Stimulated activated CD4-positive, alpha-beta T cell treated with anti-CD3 and anti-CD28 coated beads, Interleukin-12 subunit alpha, Interleukin-12 subunit beta, amount 100 ng/mL, for 24 hours (primary cell): Measurements from ENCODE around the gene BTC.
"Not testable (repeated sequence)": the region's sequence is repeated elsewhere in the genome, so short reads cannot be mapped to it uniquely, and the experiment has no call there.

Experiments used
- DNase-seq, 2 experiments: peaks; one replicate each; pipeline ENCODE4 v3.0.0-alpha.2; 2020; ENCODE audit warnings: low read depth in 2 of 2

BTC gene

GRCh38 chr4:74794382-74795010, at the start of gene BTC:
Gene BTC, minus strand, starts transcription at chr4:74794523. Its CDS starts 198 bp downstream, at chr4:74794325.
- DNase-seq: no peak

GRCh38 chr4:74840936-74841509, 46.7 kb upstream of the BTC start:
- no peak for DNase-seq

GRCh38 chr4:74838746-74839370, 44.5 kb upstream of the BTC start:
- DNase-seq: no peak

- no peak for DNase-seq
Observed at GRCh38 chr4:74830928-74831327, 36.6 kb upstream of the BTC start.

- DNase-seq: no peak
Observed at GRCh38 chr4:74823194-74823593, 28.9 kb upstream of the BTC start.

GRCh38 chr4:74822603-74823002, 28.3 kb upstream of the BTC start:
- DNase-seq: no peak

- DNase-seq: no peak
Observed at GRCh38 chr4:74821541-74821940, 27.2 kb upstream of the BTC start.

- no peak for DNase-seq
Observed at GRCh38 chr4:74814052-74814451, 19.7 kb upstream of the BTC start.

GRCh38 chr4:74812056-74812455, 17.7 kb upstream of the BTC start:
- DNase-seq: not testable (repeated sequence)

- DNase-seq: no peak
Observed at GRCh38 chr4:74805601-74806000, 11.3 kb upstream of the BTC start.

GRCh38 chr4:74800310-74800709, 6.0 kb upstream of the BTC start:
- DNase-seq: no peak

GRCh38 chr4:74796631-74797030, 2.3 kb upstream of the BTC start:
- DNase-seq: no peak

GRCh38 chr4:74793757-74794381, 454 bp downstream of the BTC start:
- DNase-seq: peak in 1 of 2 experiments; percentile 0

- DNase-seq: no peak
Observed at GRCh38 chr4:74790652-74791051, 3.7 kb downstream of the BTC start.

GRCh38 chr4:74789518-74789917, 4.8 kb downstream of the BTC start:
- DNase-seq: no peak

GRCh38 chr4:74777531-74777930, 16.8 kb downstream of the BTC start:
- DNase-seq: no peak

GRCh38 chr4:74772783-74773182, 21.5 kb downstream of the BTC start:
- DNase-seq: no peak

- no peak for DNase-seq
Observed at GRCh38 chr4:74772106-74772505, 22.2 kb downstream of the BTC start.

GRCh38 chr4:74770226-74770910, 24.0 kb downstream of the BTC start:
- DNase-seq: no peak

GRCh38 chr4:74768857-74769525, 25.3 kb downstream of the BTC start:
- DNase-seq: no peak

GRCh38 chr4:74764119-74764518, 30.2 kb downstream of the BTC start:
- DNase-seq: no peak
